SKM-1 treated with dmso at 0.1 percent for 144 hours (cell line): ENCODE measurements around the gene OST4.
"Not testable (repeated sequence)": the region's sequence is repeated elsewhere in the genome, so short reads cannot be mapped to it uniquely, and the experiment has no call there.

Source experiments
- DNase-seq: peaks from one replicate; lab custom pipeline; 2025; ENCODE audit not compliant: unreplicated experiment; lab: John Stamatoyannopoulos, UW

The OST4 gene

GRCh38 chr2:27080140-27080469 lies 8.7 kb upstream of the OST4 start:
- no peak for DNase-seq

GRCh38 chr2:27079233-27080139 lies 8.0 kb upstream of the OST4 start:
- DNase-seq = no peak

- DNase-seq = no peak
Measured at GRCh38 chr2:27078267-27079194, 7.1 kb upstream of the OST4 start, which contains the start of gene EMILIN1. Gene EMILIN1, plus strand, starts transcription at chr2:27078615. Its CDS starts 451 bp downstream, at chr2:27079066.

- DNase-seq = no peak
Measured at GRCh38 chr2:27077231-27077630, 5.8 kb upstream of the OST4 start.

GRCh38 chr2:27076323-27076722 lies 4.9 kb upstream of the OST4 start:
- no peak for DNase-seq

GRCh38 chr2:27075566-27075871 lies 4.1 kb upstream of the OST4 start:
- not testable (repeated sequence) for DNase-seq

GRCh38 chr2:27074738-27075565 lies 3.5 kb upstream of the OST4 start:
- peak; percentile 69 for DNase-seq

GRCh38 chr2:27073782-27074181 lies 2.3 kb upstream of the OST4 start:
- no peak for DNase-seq

GRCh38 chr2:27072920-27073319 lies 1.5 kb upstream of the OST4 start:
- DNase-seq = no peak

- DNase-seq = no peak
Measured at GRCh38 chr2:27071990-27072830, 756 bp upstream of the OST4 start.

GRCh38 chr2:27070653-27071276 lies 689 bp downstream of the OST4 start:
- no peak for DNase-seq

GRCh38 chr2:27069961-27070618 lies 1.4 kb downstream of the OST4 start:
- no peak for DNase-seq

GRCh38 chr2:27069436-27069835 lies 2.0 kb downstream of the OST4 start:
- no peak for DNase-seq

GRCh38 chr2:27067385-27067784 lies 4.1 kb downstream of the OST4 start:
- DNase-seq = no peak

- no peak for DNase-seq
Measured at GRCh38 chr2:27065128-27065527, 6.3 kb downstream of the OST4 start.

GRCh38 chr2:27060323-27060722 lies 11.1 kb downstream of the OST4 start:
- DNase-seq = no peak

GRCh38 chr2:27059141-27059820 lies 12.2 kb downstream of the OST4 start:
- DNase-seq = no peak

- no peak for DNase-seq
Measured at GRCh38 chr2:27058210-27058609, 13.2 kb downstream of the OST4 start.

GRCh38 chr2:27057184-27057583 lies 14.3 kb downstream of the OST4 start:
- DNase-seq = no peak
